NK-92 (cell line): ENCODE results near the gene AP5S1.

ENCODE experiments used
- DNase-seq: peaks from one replicate; lab custom pipeline; 2025; ENCODE audit not compliant: unreplicated experiment; lab: John Stamatoyannopoulos, UW

AP5S1 gene, protein sequence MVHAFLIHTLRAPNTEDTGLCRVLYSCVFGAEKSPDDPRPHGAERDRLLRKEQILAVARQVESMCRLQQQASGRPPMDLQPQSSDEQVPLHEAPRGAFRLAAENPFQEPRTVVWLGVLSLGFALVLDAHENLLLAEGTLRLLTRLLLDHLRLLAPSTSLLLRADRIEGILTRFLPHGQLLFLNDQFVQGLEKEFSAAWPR

DNA sequence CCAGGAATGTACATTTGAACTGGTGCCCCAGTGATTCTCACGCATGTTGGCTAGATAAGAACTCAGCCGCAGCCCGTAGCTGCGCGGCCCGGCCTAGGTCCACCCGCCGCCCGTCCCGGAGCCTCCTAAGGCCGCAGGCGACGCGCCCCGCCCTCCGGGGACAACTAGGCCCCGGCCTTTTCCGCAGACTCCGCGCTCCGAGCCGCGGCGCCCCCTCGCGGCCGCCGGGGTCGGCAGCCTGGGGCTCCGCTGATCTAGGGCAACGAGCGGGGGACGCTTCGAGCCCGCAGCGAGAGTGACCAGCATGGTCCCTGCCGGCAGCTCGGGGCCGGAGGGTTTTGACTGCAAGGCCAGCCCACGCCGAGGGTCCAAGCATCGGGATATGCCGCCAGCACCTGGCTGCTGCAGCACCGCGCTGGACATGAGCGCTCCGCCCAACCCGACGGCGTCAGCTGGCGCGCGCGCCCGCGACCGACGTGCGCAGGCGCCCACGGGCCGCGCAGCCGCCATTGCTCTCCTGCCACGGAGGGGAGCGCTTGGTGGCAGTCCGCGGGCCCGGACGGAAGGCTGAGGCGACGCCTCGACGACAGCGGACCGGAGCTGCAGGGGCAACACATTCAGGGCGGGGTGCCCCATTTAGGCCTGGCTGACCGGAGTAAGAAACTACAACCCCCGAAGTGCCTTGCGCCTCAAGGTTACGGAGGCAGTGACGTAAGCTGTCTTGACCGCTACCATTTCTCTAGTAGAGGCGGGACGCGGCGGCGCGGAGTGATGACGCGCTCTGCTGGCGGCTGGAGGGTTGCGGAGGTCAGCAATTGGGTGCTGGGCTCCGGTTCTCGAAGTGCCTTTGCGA lies at the start of gene AP5S1:
Gene AP5S1 (plus strand): TSS at position 500 of the 853 bp plus-strand sequence. CDS start 1,571 bp downstream, outside the sequence.
- DNase-seq = peak; percentile 59

DNA sequence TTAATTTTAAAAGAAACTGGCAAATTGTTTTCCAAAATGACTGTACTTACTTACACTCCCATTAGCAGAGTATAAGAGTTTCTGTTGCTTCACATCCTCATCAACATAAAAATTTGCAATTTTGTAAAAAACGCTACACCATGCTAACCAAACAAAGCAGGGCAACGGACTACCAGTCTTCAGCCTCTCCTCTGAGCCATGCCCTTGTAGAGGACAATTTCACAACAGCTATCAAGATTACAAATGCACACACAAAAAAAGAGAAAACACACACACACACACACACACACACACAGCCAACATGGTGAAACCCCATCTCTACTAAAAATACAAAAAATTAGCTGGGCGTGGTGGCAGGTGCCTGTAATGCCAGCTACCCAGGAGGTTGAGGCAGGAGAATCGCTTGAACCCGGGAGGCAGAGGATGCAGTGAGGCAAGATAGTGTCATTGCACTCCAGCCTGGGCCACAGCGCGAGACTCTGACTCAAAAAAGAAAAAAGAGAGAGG lies 48.7 kb upstream of the AP5S1 start:
- DNase-seq = no peak

- no peak for DNase-seq
Observed at GRCh38 chr20:3775457-3776108, 44.8 kb upstream of the AP5S1 start.

DNA sequence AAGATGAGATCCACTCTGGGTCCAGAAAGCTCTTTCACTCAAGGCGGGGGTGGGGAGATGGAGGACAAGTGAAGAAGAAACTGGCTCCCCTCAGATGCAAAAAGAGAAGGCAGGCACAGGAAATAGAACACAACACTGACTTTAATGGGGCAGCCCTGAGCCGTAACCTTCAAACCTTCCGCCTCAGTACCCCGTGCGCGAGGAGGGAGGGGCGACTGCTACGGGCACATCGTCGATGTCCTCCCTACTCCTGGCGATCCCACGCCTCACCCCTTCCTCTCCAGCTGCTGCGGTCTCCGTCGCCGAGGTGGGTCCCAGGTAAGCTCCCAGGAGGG lies 43.0 kb upstream of the AP5S1 start:
- no peak for DNase-seq

GRCh38 chr20:3777716-3778629 lies 42.4 kb upstream of the AP5S1 start:
- no peak for DNase-seq

GRCh38 chr20:3778976-3779375 lies 41.4 kb upstream of the AP5S1 start:
- no peak for DNase-seq

- no peak for DNase-seq
Observed at GRCh38 chr20:3781153-3781910, 39.0 kb upstream of the AP5S1 start, which contains the start of gene SPEF1. SPEF1 (minus strand) TSS chr20:3781448; CDS start chr20:3781287, 161 bp downstream.

GRCh38 chr20:3782597-3782996 lies 37.8 kb upstream of the AP5S1 start:
- no peak for DNase-seq

GRCh38 chr20:3783068-3783489 lies 37.3 kb upstream of the AP5S1 start:
- no peak for DNase-seq

GRCh38 chr20:3783511-3784195 lies 36.7 kb upstream of the AP5S1 start:
- DNase-seq = no peak

GRCh38 chr20:3784216-3784853 lies 36.0 kb upstream of the AP5S1 start:
- DNase-seq = no peak

- no peak for DNase-seq
Observed at GRCh38 chr20:3784863-3785239, 35.5 kb upstream of the AP5S1 start.

GRCh38 chr20:3785240-3786125 lies 34.9 kb upstream of the AP5S1 start:
- no peak for DNase-seq

- no peak for DNase-seq
Observed at GRCh38 chr20:3786126-3786484, 34.2 kb upstream of the AP5S1 start.

DNA sequence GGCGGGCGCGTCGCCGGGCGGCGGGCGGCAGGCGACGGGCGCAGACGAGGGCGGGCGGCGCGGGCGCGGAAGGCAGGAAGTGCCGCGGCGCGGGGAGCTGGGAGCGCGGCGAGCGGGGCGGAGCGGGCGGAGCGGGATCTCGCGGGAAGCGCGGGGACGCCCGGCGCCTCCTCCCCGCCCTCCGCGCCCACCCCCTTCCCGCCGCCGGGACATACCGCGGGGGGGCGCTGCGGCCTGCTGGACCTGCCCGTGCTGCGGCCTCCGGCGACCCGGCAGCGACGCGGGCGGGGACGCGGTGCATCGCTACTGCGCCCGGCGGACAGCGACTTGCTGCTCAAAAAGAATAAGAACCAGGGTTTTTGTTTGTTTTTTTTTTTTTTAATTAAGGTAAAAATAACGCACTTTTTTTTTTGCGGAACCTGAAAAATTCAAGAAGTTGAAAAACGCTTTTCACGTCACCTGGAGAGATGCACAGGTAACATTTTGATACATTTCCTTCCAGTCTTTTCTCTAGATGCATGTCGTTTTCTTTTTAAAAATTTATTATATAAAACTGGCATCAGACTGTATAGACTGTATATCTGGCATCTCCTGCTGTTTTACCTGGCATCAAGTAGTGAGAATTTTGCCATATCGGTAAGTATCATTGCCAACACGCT lies 33.6 kb upstream of the AP5S1 start, which contains the start of gene CENPB:
Gene CENPB (minus strand): TSS at position 76 of the 659 bp plus-strand sequence. CDS start 257 bp downstream, outside the sequence.
- peak; percentile 12 for DNase-seq

- no peak for DNase-seq
Observed at GRCh38 chr20:3787324-3788014, 32.9 kb upstream of the AP5S1 start.

- DNase-seq = no peak
Observed at GRCh38 chr20:3788685-3789155, 31.6 kb upstream of the AP5S1 start.
